H1 (cell line): ENCODE data around the gene CHODL. TPM values are rescaled to one million over a fixed set of nuclear protein-coding genes. Genes with fewer than 3 reads are reported as not detected.

Experiments used
- CTCF ChIA-PET: fragments of 300-600 bp; sonication (Branson Sonifier 250); formaldehyde crosslinking; loops from one replicate; lab custom pipeline; 2021; ENCODE audit not compliant: partially characterized antibody; lab: Charles Lee
- POLR2A ChIA-PET: fragments of 300-600 bp; sonication (Branson Sonifier 250); formaldehyde crosslinking; loops from one replicate; lab custom pipeline; 2021; ENCODE audit warnings: inconsistent platforms; ENCODE audit not compliant: partially characterized antibody; lab: Charles Lee
- DNase-seq, 2 experiments: peaks; one replicate each; pipeline versions ENCODE4 v3.0.0 to v3.0.0-alpha.2; 2010 to 2022; ENCODE audit warnings: low spot score in 2 of 2, low read depth in 1 of 2, mixed read lengths in 1 of 2
- FAIRE-seq: peaks from 2 replicates; lab custom pipeline; 2011; peaks lifted over from hg19 to GRCh38; lab: Jason Lieb, UNC
- H2AFZ ChIP-seq: 2 replicates; pipeline ENCODE4 v1.8.1; 2012; ENCODE audit warnings: low read length, inconsistent platforms
- H2AK5ac ChIP-seq: 2 replicates; pipeline ENCODE4 v1.6.1; 2013; ENCODE audit warnings: low read depth, low read length
- H2BK120ac ChIP-seq: replicated peaks from 2 replicates; pipeline ENCODE3; 2013; ENCODE audit warnings: low read depth, low read length, inconsistent platforms
- H2BK12ac ChIP-seq: 2 replicates; pipeline ENCODE4 v1.6.1; 2013; ENCODE audit warnings: low read depth, low read length
- H2BK15ac ChIP-seq: 2 replicates; pipeline ENCODE4 v1.6.1; 2013; ENCODE audit warnings: low read length
- H2BK20ac ChIP-seq: 2 replicates; pipeline ENCODE4 v1.6.1; 2013; ENCODE audit warnings: low read length
- H2BK5ac ChIP-seq: 2 replicates; pipeline ENCODE4 v1.6.1; 2013; ENCODE audit warnings: low read depth, low read length
- H3K14ac ChIP-seq: 2 replicates; pipeline ENCODE4 v1.6.1; 2013; ENCODE audit warnings: inconsistent platforms; ENCODE audit not compliant: insufficient read length
- H3K18ac ChIP-seq: 2 replicates; pipeline ENCODE4 v1.6.1; 2013; ENCODE audit warnings: low read length; ENCODE audit errors: extremely low read depth
- H3K23ac ChIP-seq: 2 replicates; pipeline ENCODE4 v1.6.1; 2013; ENCODE audit warnings: inconsistent platforms; ENCODE audit not compliant: insufficient read length
- H3K23me2 ChIP-seq: 2 replicates; pipeline ENCODE4 v1.6.1; 2013; ENCODE audit warnings: low read depth, low read length
- H3K27ac ChIP-seq: 2 replicates; pipeline ENCODE4 v1.6.1; 2011; ENCODE audit warnings: low read depth, low read length, inconsistent platforms
- H3K27me3 ChIP-seq, 4 experiments: replicated peaks in 1 of 4; 1 replicate in 1 of 4; 2 replicates in 3 of 4; pipeline versions ENCODE4 v1.6.1 to v1.8.1; 2011 to 2013; ENCODE audit warnings: low read length in 3 of 4, mild to moderate bottlenecking in 3 of 4, inconsistent platforms in 2 of 4, mixed read lengths in 2 of 4, moderate library complexity in 1 of 4; ENCODE audit not compliant: control insufficient read depth in 3 of 4, insufficient read depth in 3 of 4; ENCODE audit errors: extremely low read depth in 1 of 4
- H3K36me3 ChIP-seq, 4 experiments: 2 replicates each; pipeline versions ENCODE4 v1.6.1 to v1.8.1; 2011 to 2013; ENCODE audit warnings: mild to moderate bottlenecking in 4 of 4, low read length in 3 of 4, moderate library complexity in 2 of 4, control low read depth in 1 of 4, inconsistent platforms in 1 of 4; ENCODE audit not compliant: insufficient read depth in 4 of 4, control insufficient read depth in 2 of 4
- H3K4ac ChIP-seq: replicated peaks from 2 replicates; pipeline ENCODE3; 2013; ENCODE audit warnings: low read length, low read depth, mixed read lengths, inconsistent platforms; ENCODE audit not compliant: insufficient read length
- H3K4me1 ChIP-seq, 4 experiments: replicated peaks in 1 of 4; 1 replicate in 1 of 4; 2 replicates in 3 of 4; pipeline versions ENCODE4 v1.6.1 to v1.8.1; 2011 to 2013; ENCODE audit warnings: low read length in 3 of 4, inconsistent platforms in 2 of 4, mixed read lengths in 1 of 4; ENCODE audit not compliant: insufficient read depth in 4 of 4, control insufficient read depth in 3 of 4
- H3K4me2 ChIP-seq, 2 experiments: 2 replicates each; pipeline versions ENCODE4 v1.6.1 to v1.8.1; 2011 to 2013; ENCODE audit warnings: low read depth in 2 of 2, low read length in 2 of 2, control low read depth in 1 of 2, inconsistent platforms in 1 of 2, mild to moderate bottlenecking in 1 of 2; ENCODE audit not compliant: insufficient read depth in 1 of 2
- H3K4me3 ChIP-seq, 4 experiments: fragments of 200-600, 300-600 bp in 1 of 4; sonication (generic), shearing (Covaris generic), sonication (Bioruptor Twin) in 1 of 4; 2 replicates each; pipeline versions ENCODE4 v1.5.1 to v1.8.1; 2011 to 2016; ENCODE audit warnings: low read length in 4 of 4, low read depth in 3 of 4, control low read depth in 2 of 4, inconsistent platforms in 2 of 4, mild to moderate bottlenecking in 2 of 4, mixed read lengths in 1 of 4, moderate library complexity in 1 of 4; ENCODE audit not compliant: insufficient read depth in 2 of 4; ENCODE audit errors: extremely low read depth in 1 of 4
- H3K56ac ChIP-seq: replicated peaks from 2 replicates; pipeline ENCODE3; 2013; ENCODE audit warnings: low read depth, mild to moderate bottlenecking, mixed read lengths, low read length, inconsistent platforms; ENCODE audit not compliant: insufficient read length
- H3K79me1 ChIP-seq: 2 replicates; pipeline ENCODE4 v1.6.1; 2013; ENCODE audit warnings: low read depth, low read length, control low read depth
- H3K79me2 ChIP-seq, 2 experiments: 2 replicates each; pipeline versions ENCODE4 v1.6.1 to v1.8.1; 2012 to 2013; ENCODE audit warnings: low read length in 2 of 2, mild to moderate bottlenecking in 2 of 2, inconsistent platforms in 1 of 2; ENCODE audit not compliant: insufficient read depth in 2 of 2, control insufficient read depth in 1 of 2
- H3K9ac ChIP-seq, 4 experiments: replicated peaks in 1 of 4; 1 replicate in 1 of 4; 2 replicates in 3 of 4; pipeline versions ENCODE4 v1.6.1 to v1.8.1; 2011 to 2013; ENCODE audit warnings: low read depth in 3 of 4, low read length in 3 of 4, control low read depth in 2 of 4, mild to moderate bottlenecking in 2 of 4, moderate library complexity in 2 of 4, inconsistent platforms in 1 of 4; ENCODE audit errors: extremely low read depth in 1 of 4
- H3K9me3 ChIP-seq, 2 experiments: 2 replicates each; pipeline versions ENCODE4 v1.6.1 to v1.8.1; 2012 to 2013; ENCODE audit warnings: mild to moderate bottlenecking in 2 of 2, moderate library complexity in 2 of 2, control low read depth in 1 of 2, inconsistent platforms in 1 of 2, low read depth in 1 of 2, low read length in 1 of 2, mixed read lengths in 1 of 2; ENCODE audit not compliant: insufficient read depth in 2 of 2
- H4K20me1 ChIP-seq, 2 experiments: replicated peaks in 1 of 2; 2 replicates each; pipeline versions ENCODE3 to v1.8.1; 2011 to 2013; ENCODE audit warnings: inconsistent platforms in 2 of 2, low read length in 2 of 2, mild to moderate bottlenecking in 1 of 2; ENCODE audit not compliant: insufficient read depth in 2 of 2, control insufficient read depth in 1 of 2
- H4K5ac ChIP-seq: 2 replicates; pipeline ENCODE4 v1.6.1; 2013; ENCODE audit warnings: low read length, low read depth, mixed read lengths, inconsistent platforms; ENCODE audit not compliant: insufficient read length
- H4K8ac ChIP-seq: 2 replicates; pipeline ENCODE4 v1.8.0; 2013; ENCODE audit warnings: mild to moderate bottlenecking, moderate library complexity, low read length, inconsistent platforms; ENCODE audit not compliant: insufficient read depth; ENCODE audit errors: extremely low read depth
- H4K91ac ChIP-seq: replicated peaks from 2 replicates; pipeline ENCODE3; 2013; ENCODE audit warnings: low read length, mixed read lengths, inconsistent platforms; ENCODE audit not compliant: insufficient read length
- CHD1 ChIP-seq: IDR thresholded peaks from 2 replicates; pipeline ENCODE4 v1.6.1; 2012; ENCODE audit warnings: low read depth, low read length, improper control_type of control experiment
- EGR1 ChIP-seq: IDR thresholded peaks from 2 replicates; pipeline ENCODE4 v1.6.1; 2011; ENCODE audit warnings: low read depth, low read length, borderline replicate concordance
- MAFK ChIP-seq: IDR thresholded peaks from 2 replicates; pipeline ENCODE4 v1.6.1; 2012; ENCODE audit warnings: low read depth, mild to moderate bottlenecking, improper control_type of control experiment, low read length
- NRF1 ChIP-seq: IDR thresholded peaks from 2 replicates; pipeline ENCODE4 v1.6.1; 2011; ENCODE audit warnings: mild to moderate bottlenecking, low read depth, low read length, improper control_type of control experiment
- SIRT6 ChIP-seq: IDR thresholded peaks from one replicate; pipeline ENCODE4 v1.7.1; 2012; ENCODE audit warnings: low read length, inconsistent platforms
- SIX5 ChIP-seq: IDR thresholded peaks from 2 replicates; pipeline ENCODE4 v1.6.1; 2011; ENCODE audit warnings: mild to moderate bottlenecking, low read depth, low read length
- SP4 ChIP-seq: IDR thresholded peaks from 2 replicates; pipeline ENCODE4 v1.6.1; 2012; ENCODE audit warnings: low read length, inconsistent platforms
- TEAD4 ChIP-seq: IDR thresholded peaks from 2 replicates; pipeline ENCODE4 v1.6.1; 2012; ENCODE audit warnings: low read depth, low read length, inconsistent platforms, mixed read lengths
- ZNF274 ChIP-seq: IDR thresholded peaks from 2 replicates; pipeline ENCODE4 v1.7.0; 2012; ENCODE audit warnings: low read length, borderline replicate concordance; ENCODE audit errors: extremely low read depth
- WGBS, 2 experiments: shearing (Covaris generic) in 1 of 2; methylation state at CpG; one replicate each; pipeline versions ENCODE4 v1.1.6 to v1.1.7; 2013 to 2015; ENCODE audit warnings: low lambda C conversion rate in 2 of 2, mixed read lengths in 2 of 2, inconsistent platforms in 1 of 2, low coverage in 1 of 2, missing lambda C conversion rate in 1 of 2; ENCODE audit not compliant: insufficient replicate concordance in 2 of 2, insufficient coverage in 1 of 2, insufficient read length in 1 of 2; ENCODE audit errors: extremely low coverage in 1 of 2, missing lambda C conversion rate in 1 of 2; 5-methylcytosine and 5-hydroxymethylcytosine counted together
- polyA plus RNA-seq, 7 experiments: library from polyadenylated mRNA; depleted of rRNA in 3 of 7; stranded (reverse) in 5 of 7; unstranded in 2 of 7; fragments of >200 nt in 5 of 7; fragments of 200-250 nt in 2 of 7; gene quantifications; 1 replicate in 5 of 7; 2 replicates in 1 of 7; 4 replicates in 1 of 7; pipeline versions ENCODE4 v1.2.1 to v1.2.3, GENCODE V29; 2011 to 2013; ENCODE audit warnings: missing spikeins in 2 of 7, mixed read lengths in 2 of 7
- total RNA-seq: library from RNA; stranded (reverse); fragmentation: NEBNext Ultra II Directional; extraction: Animal tissue kit (Norgen Biotek cat#: 25700); gene quantifications from 2 replicates; pipeline ENCODE4 v1.2.1, GENCODE V29; 2021

The CHODL gene
- total and polyA plus RNA-seq, 2 of the 8 experiments (the other 6 are each of a cell fraction or from before 2014, with no cell fraction given), result 0.39 to 0.82 TPM

DNA sequence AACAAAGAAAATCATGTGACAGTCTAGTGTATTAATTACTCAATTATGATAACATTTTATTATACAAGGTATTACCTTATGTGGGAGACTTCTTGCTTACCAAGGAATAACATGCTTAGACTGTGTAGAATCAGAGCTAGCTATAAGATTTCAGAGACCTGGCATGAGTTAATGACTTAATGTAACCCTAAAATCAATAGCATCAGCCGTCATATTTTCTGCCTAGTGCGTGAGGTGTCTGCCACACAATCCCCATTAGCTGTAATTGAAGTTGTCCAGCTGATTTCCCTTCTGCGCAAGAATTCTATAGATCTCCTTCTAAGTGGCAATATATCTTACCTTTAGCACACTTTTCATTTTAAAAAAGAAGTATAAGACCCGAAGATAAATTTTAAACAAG lies 28.8 kb downstream of the CHODL start:
- H2BK12ac ChIP-seq, result no peak overlapping the region
- DNase-seq (no peak), FAIRE-seq (no peak)
- H4K91ac ChIP-seq, result no peak overlapping the region
- no peaks in the 10 kb centered on the region for H3K9me3 ChIP-seq
- no peak overlapping the region for H3K9ac ChIP-seq
- H3K4me2 ChIP-seq, result no peak overlapping the region
- no peak overlapping the region for H2AK5ac ChIP-seq
- no peaks in the 10 kb centered on the region for H3K4me1 ChIP-seq
- no peaks in the 10 kb centered on the region for H3K79me1 ChIP-seq
- H2BK15ac ChIP-seq, result no peak overlapping the region
- no peak overlapping the region for H3K23ac ChIP-seq
- POLR2A ChIA-PET, result no interaction called here
- TF ChIP-seq ZNF274 (no peak), SP4 (no peak), SIX5 (no peak), EGR1 (no peak), MAFK (no peak), SIRT6 (no peak), NRF1 (no peak), CHD1 (no peak), TEAD4 (no peak)
- H3K14ac ChIP-seq, result no peak overlapping the region
- H3K27me3 ChIP-seq, result no peaks in the 10 kb centered on the region
- CTCF ChIA-PET, result interaction anchor here (0.9 kb wide), 2 partner anchors 19 to 67 kb away, joined by 3 read pairs; no protein-coding TSS in a partner anchor
- no peak overlapping the region for H3K18ac ChIP-seq
- no peak overlapping the region for H2BK5ac ChIP-seq
- no peak overlapping the region for H4K8ac ChIP-seq
- H3K56ac ChIP-seq, result no peak overlapping the region
- no peak overlapping the region for H2BK20ac ChIP-seq
- H3K36me3 ChIP-seq, result no peaks in the 10 kb centered on the region
- no peak overlapping the region for H3K4me3 ChIP-seq
- no peak overlapping the region for H3K4ac ChIP-seq
- H4K20me1 ChIP-seq, result no peaks in the 10 kb centered on the region
- H4K5ac ChIP-seq, result no peak overlapping the region
- no peak overlapping the region for H3K27ac ChIP-seq
- H2BK120ac ChIP-seq, result no peak overlapping the region
- WGBS, 2 experiments, result 86% methylated on average over 4 of the region's 4 CpGs; no CpG with 5 or more reads in 1 of the 2 experiments
- no peaks in the 10 kb centered on the region for H3K79me2 ChIP-seq
- H2AFZ ChIP-seq, result no peak overlapping the region
- H3K23me2 ChIP-seq, result no peaks in the 10 kb centered on the region
